ENCODE measurements around the gene C1QTNF6. TPM values are rescaled to one million over a fixed set of nuclear protein-coding genes. Genes with fewer than 3 reads are reported as not detected.

Gene C1QTNF6
- total and polyA plus RNA-seq, 2 of the 4 experiments (the other 2 are of a cell fraction), result 1.1 to 10.9 TPM

DNA sequence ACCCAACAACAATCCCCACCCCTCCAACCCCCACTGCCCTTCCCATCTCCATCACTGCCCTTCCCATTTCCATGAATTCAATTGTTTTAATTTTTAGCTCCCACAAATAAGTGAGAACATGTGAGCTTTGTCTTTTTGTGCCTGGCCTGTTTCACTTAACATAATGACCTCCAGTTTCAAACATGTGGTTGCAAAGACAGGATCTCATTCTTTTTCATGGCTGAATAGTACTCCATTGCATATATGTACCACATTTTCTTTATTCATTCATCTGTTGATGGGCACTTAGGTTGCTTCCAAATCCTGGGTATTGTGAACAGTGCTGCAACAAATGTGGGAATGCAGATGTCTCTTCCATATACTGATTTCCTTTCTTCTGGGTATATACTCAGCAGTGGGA lies 37.3 kb downstream of the C1QTNF6 start:
- ChIA-PET CTCF (no interaction called here), POLR2A (ENCODE audit: unreplicated experiment) (no interaction called here)
- no peak overlapping the region for H3K4ac ChIP-seq (ENCODE audit: low read depth, low read length)
- no peak overlapping the region for H3K4me2 ChIP-seq (ENCODE audit: low read depth, low read length)
- no TSS peak for BruUV-seq (replicated peaks)
- TF ChIP-seq CHD1 (IDR thresholded peaks at IDR 0.05; ENCODE audit: low read depth, low read length) (no peak), BHLHE40 (IDR thresholded peaks at IDR 0.05; ENCODE audit: low read depth, low read length) (no peak), NFE2L2 (IDR thresholded peaks at IDR 0.05; ENCODE audit: low read depth, low read length) (no peak), CEBPB (IDR thresholded peaks at IDR 0.05; ENCODE audit: low read depth, low read length) (no peak), MAFK (IDR thresholded peaks at IDR 0.05; ENCODE audit: low read depth, low read length) (no peak), RFX5 (IDR thresholded peaks at IDR 0.05; ENCODE audit: low read depth, low read length) (no peak), MAZ (IDR thresholded peaks at IDR 0.05; ENCODE audit: borderline replicate concordance, low read depth, low read length) (no peak), FOS (IDR thresholded peaks at IDR 0.05; ENCODE audit: low read depth, low read length) (no peak)
- TF ChIP-seq, protein P1, sequence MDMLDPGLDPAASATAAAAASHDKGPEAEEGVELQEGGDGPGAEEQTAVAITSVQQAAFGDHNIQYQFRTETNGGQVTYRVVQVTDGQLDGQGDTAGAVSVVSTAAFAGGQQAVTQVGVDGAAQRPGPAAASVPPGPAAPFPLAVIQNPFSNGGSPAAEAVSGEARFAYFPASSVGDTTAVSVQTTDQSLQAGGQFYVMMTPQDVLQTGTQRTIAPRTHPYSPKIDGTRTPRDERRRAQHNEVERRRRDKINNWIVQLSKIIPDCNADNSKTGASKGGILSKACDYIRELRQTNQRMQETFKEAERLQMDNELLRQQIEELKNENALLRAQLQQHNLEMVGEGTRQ (IDR thresholded peaks at IDR 0.05; ENCODE audit: low read depth, low read length), result no peak
- TF ChIP-seq, protein P2, sequence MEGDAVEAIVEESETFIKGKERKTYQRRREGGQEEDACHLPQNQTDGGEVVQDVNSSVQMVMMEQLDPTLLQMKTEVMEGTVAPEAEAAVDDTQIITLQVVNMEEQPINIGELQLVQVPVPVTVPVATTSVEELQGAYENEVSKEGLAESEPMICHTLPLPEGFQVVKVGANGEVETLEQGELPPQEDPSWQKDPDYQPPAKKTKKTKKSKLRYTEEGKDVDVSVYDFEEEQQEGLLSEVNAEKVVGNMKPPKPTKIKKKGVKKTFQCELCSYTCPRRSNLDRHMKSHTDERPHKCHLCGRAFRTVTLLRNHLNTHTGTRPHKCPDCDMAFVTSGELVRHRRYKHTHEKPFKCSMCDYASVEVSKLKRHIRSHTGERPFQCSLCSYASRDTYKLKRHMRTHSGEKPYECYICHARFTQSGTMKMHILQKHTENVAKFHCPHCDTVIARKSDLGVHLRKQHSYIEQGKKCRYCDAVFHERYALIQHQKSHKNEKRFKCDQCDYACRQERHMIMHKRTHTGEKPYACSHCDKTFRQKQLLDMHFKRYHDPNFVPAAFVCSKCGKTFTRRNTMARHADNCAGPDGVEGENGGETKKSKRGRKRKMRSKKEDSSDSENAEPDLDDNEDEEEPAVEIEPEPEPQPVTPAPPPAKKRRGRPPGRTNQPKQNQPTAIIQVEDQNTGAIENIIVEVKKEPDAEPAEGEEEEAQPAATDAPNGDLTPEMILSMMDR (conservative IDR thresholded peaks at IDR 0.05; ENCODE audit: low read depth, low read length), result no peak
- H3K79me1 ChIP-seq (ENCODE audit: low read depth in 1 of 2, low read length in 2 of 2), result no peaks in the 10 kb centered on the region
- H2BK20ac ChIP-seq (ENCODE audit: low read depth, low read length), result no peak overlapping the region
- no peak overlapping the region for H4K91ac ChIP-seq (ENCODE audit: insufficient read depth, low read depth, low read length)
- no peak overlapping the region for H2AK9ac ChIP-seq (replicated peaks; ENCODE audit: low read depth, low read length, poor library complexity)
- no peak overlapping the region for H3K27ac ChIP-seq (ENCODE audit: insufficient read depth, low read length)
- H3K56ac ChIP-seq (ENCODE audit: extremely low read depth, insufficient read depth, low read length), result no peak overlapping the region
- H2BK15ac ChIP-seq (ENCODE audit: low read depth, low read length), result no peak overlapping the region
- H2AK5ac ChIP-seq (ENCODE audit: low read depth, low read length), result no peak overlapping the region
- no peaks in the 10 kb centered on the region for H3K9me1 ChIP-seq (ENCODE audit: insufficient read depth, low read length)
- H3K23ac ChIP-seq (ENCODE audit: low read depth, low read length), result no peak overlapping the region
- no peak overlapping the region for H3K9ac ChIP-seq (ENCODE audit: low read depth, low read length)
- no peak overlapping the region for H2BK5ac ChIP-seq (ENCODE audit: low read depth, low read length, poor library complexity, severe bottlenecking)
- DNase-seq, result no peak
- no peak overlapping the region for H3K4me3 ChIP-seq (ENCODE audit: insufficient read depth, low read depth, low read length)
- H4K20me1 ChIP-seq (ENCODE audit: insufficient read depth, low read length), result no peaks in the 10 kb centered on the region
- no peak overlapping the region for H3K18ac ChIP-seq (ENCODE audit: low read depth, low read length)
- no peaks in the 10 kb centered on the region for H3K4me1 ChIP-seq (ENCODE audit: control insufficient read depth, insufficient read depth, low read length)
- peaks cover 37% of the 10 kb centered on the region for H3K27me3 ChIP-seq (ENCODE audit: control insufficient read depth, insufficient read depth, low read length)
- intact Hi-C loops (cut with micrococcal nuclease) (no loop called here), in situ Hi-C loops (cut with MboI; ENCODE audit: low sequenced_read_pairs) (no loop called here), dilution Hi-C loops (cut with HindIII; ENCODE audit: low sequenced_read_pairs, unreplicated experiment) (no loop called here)
- H4K8ac ChIP-seq (ENCODE audit: low read depth in 2 of 2, low read length in 2 of 2), result no peak overlapping the region
- H4K5ac ChIP-seq (ENCODE audit: low read depth, low read length), result no peak overlapping the region
- peaks cover 4% of the 10 kb centered on the region for H3K9me3 ChIP-seq (ENCODE audit: control insufficient read depth, insufficient read depth, low read length)
- H2AFZ ChIP-seq (replicated peaks; ENCODE audit: low read length, poor library complexity), result no peak overlapping the region
- H3K36me3 ChIP-seq (ENCODE audit: control insufficient read depth, insufficient read depth, low read length), result no peaks in the 10 kb centered on the region
- ATAC-seq (ENCODE audit: low read depth), result no peak
- H2BK120ac ChIP-seq (ENCODE audit: low read depth, low read length), result no peak overlapping the region
- H3K14ac ChIP-seq (replicated peaks; ENCODE audit: low read depth, low read length), result no peak overlapping the region
